Endothelial cell of umbilical vein (primary cell): Measurements from ENCODE around the gene CD84. TPM values are rescaled to one million over a fixed set of nuclear protein-coding genes. Genes with fewer than 3 reads are reported as not detected.
"Not testable (repeated sequence)": the region's sequence is repeated elsewhere in the genome, so short reads cannot be mapped to it uniquely, and the experiment has no call there.

ENCODE experiments used
- BruUV-seq: library from RNA; stranded (reverse); fragments of 400-500 nt; replicated peaks from 2 replicates; lab custom pipeline; 2021; lab: Mats Ljungman, UMichigan
- CTCF ChIA-PET: fragments of 300-600, 350-600 bp; sonication (Branson Sonifier 250); formaldehyde crosslinking; loops from one replicate; lab custom pipeline; 2021; ENCODE audit warnings: antibody characterized with exemption, inconsistent platforms; lab: Charles Lee
- POLR2A ChIA-PET: fragments of 300-600, 350-600 bp; sonication (Branson Sonifier 250); formaldehyde crosslinking; loops from one replicate; lab custom pipeline; 2021; ENCODE audit warnings: antibody characterized with exemption, inconsistent platforms; lab: Charles Lee
- DNase-seq: peaks from one replicate; pipeline ENCODE4 v3.0.0-alpha.2; 2011; ENCODE audit warnings: low read depth, low spot score
- FAIRE-seq: peaks from 2 replicates; lab custom pipeline; 2011; peaks lifted over from hg19 to GRCh38; lab: Jason Lieb, UNC
- H2AFZ ChIP-seq: 2 replicates; pipeline ENCODE4 v1.6.0; 2012; ENCODE audit warnings: low read depth, low read length, control low read depth, inconsistent platforms
- H3K27ac ChIP-seq: 2 replicates; pipeline ENCODE4 v1.5.1; 2011; ENCODE audit warnings: low read depth, mild to moderate bottlenecking, control low read depth, low read length, moderate library complexity; ENCODE audit not compliant: insufficient read depth
- H3K27me3 ChIP-seq, 2 experiments: 2 replicates each; pipeline versions ENCODE4 v1.6.0 to v1.6.1; 2011; ENCODE audit warnings: low read length in 2 of 2, mixed read lengths in 1 of 2; ENCODE audit not compliant: control insufficient read depth in 2 of 2, insufficient read depth in 2 of 2
- H3K36me3 ChIP-seq, 2 experiments: 2 replicates in 1 of 2; 3 replicates in 1 of 2; pipeline ENCODE4 v1.5.1; 2011; ENCODE audit warnings: low read length in 2 of 2, mild to moderate bottlenecking in 1 of 2, moderate library complexity in 1 of 2; ENCODE audit not compliant: control insufficient read depth in 2 of 2, insufficient read depth in 2 of 2; ENCODE audit errors: extremely low read depth in 1 of 2
- H3K4me1 ChIP-seq: 3 replicates; pipeline ENCODE4 v1.5.1; 2011; ENCODE audit warnings: mild to moderate bottlenecking, low read length; ENCODE audit not compliant: control insufficient read depth, insufficient read depth; ENCODE audit errors: extremely low read depth
- H3K4me2 ChIP-seq: 2 replicates; pipeline ENCODE4 v1.6.1; 2011; ENCODE audit warnings: low read length, control low read depth, mixed read lengths; ENCODE audit not compliant: insufficient read depth
- H3K4me3 ChIP-seq, 3 experiments: fragments of 200-600 bp in 1 of 3; sonication (generic), shearing (Covaris generic) in 1 of 3; replicated peaks in 1 of 3; 2 replicates each; pipeline ENCODE4 v1.5.1; 2011 to 2016; ENCODE audit warnings: control low read depth in 3 of 3, low read length in 3 of 3, mild to moderate bottlenecking in 2 of 3, inconsistent platforms in 1 of 3, low read depth in 1 of 3, moderate library complexity in 1 of 3; ENCODE audit not compliant: insufficient read depth in 1 of 3
- H3K79me2 ChIP-seq: 2 replicates; pipeline ENCODE4 v1.6.0; 2012; ENCODE audit warnings: low read length, inconsistent platforms; ENCODE audit not compliant: control insufficient read depth, insufficient read depth
- H3K9ac ChIP-seq: replicated peaks from 2 replicates; pipeline ENCODE3; 2011; ENCODE audit warnings: low read length, control low read depth; ENCODE audit not compliant: insufficient read depth; ENCODE audit errors: extremely low read depth
- H3K9me1 ChIP-seq: replicated peaks from 3 replicates; pipeline ENCODE4 v1.6.0; 2011; ENCODE audit warnings: mild to moderate bottlenecking, low read length; ENCODE audit not compliant: control insufficient read depth, insufficient read depth; ENCODE audit errors: extremely low read depth
- H3K9me3 ChIP-seq: replicated peaks from 2 replicates; pipeline ENCODE4 v1.5.1; 2012; ENCODE audit warnings: low read length, inconsistent platforms; ENCODE audit not compliant: control insufficient read depth, insufficient read depth
- H4K20me1 ChIP-seq: replicated peaks from 2 replicates; pipeline ENCODE3; 2011; ENCODE audit warnings: mild to moderate bottlenecking, low read length; ENCODE audit not compliant: control insufficient read depth, insufficient read depth; ENCODE audit errors: extremely low read depth
- EZH2 ChIP-seq: IDR thresholded peaks from 2 replicates; pipeline ENCODE4 v1.6.1; 2012; ENCODE audit warnings: borderline replicate concordance, low read depth, mild to moderate bottlenecking, moderate library complexity, low read length, inconsistent platforms; ENCODE audit not compliant: severe bottlenecking
- FOS ChIP-seq: IDR thresholded peaks from 2 replicates; pipeline ENCODE4 v1.6.1; 2011; ENCODE audit warnings: mild to moderate bottlenecking, low read length, moderate library complexity, borderline replicate concordance; ENCODE audit not compliant: insufficient read depth
- GATA2 ChIP-seq: IDR thresholded peaks from 2 replicates; pipeline ENCODE4 v1.7.0; 2011; ENCODE audit warnings: low read depth, mild to moderate bottlenecking, moderate library complexity, mixed read lengths, low read length; ENCODE audit not compliant: insufficient read length, insufficient read depth
- JUN ChIP-seq: IDR thresholded peaks from 2 replicates; pipeline ENCODE4 v1.6.1; 2011; ENCODE audit warnings: borderline replicate concordance, low read depth; ENCODE audit not compliant: insufficient read length, insufficient read depth
- MAX ChIP-seq: IDR thresholded peaks from 2 replicates; pipeline ENCODE4 v1.6.1; 2011; ENCODE audit not compliant: insufficient read depth, insufficient read length
- MYC ChIP-seq: IDR thresholded peaks from one replicate; pipeline ENCODE4 v1.6.1; 2011; ENCODE audit warnings: mild to moderate bottlenecking, low read depth, low read length
- POLR2A ChIP-seq: IDR thresholded peaks from 2 replicates; pipeline ENCODE4 v1.6.1; 2012; ENCODE audit warnings: low read depth, mild to moderate bottlenecking, control low read depth, low read length
- POLR2AphosphoS5 ChIP-seq: IDR thresholded peaks from 2 replicates; pipeline ENCODE4 v1.6.1; 2012; ENCODE audit warnings: low read depth, mild to moderate bottlenecking, control low read depth, low read length, moderate library complexity; ENCODE audit not compliant: insufficient read depth
- dilution Hi-C: fragments of 300-500 bp; cut with MboI; formaldehyde crosslinking; loops from one replicate; pipeline ENCODE4 v1.15.0; 2019; ENCODE audit warnings: low sequenced_read_pairs; ENCODE audit not compliant: extremely low pct_ligation_motif_present
- intact Hi-C: fragments of 100-400 bp; cut with micrococcal nuclease; formaldehyde crosslinking; loops from one replicate; pipeline ENCODE4 v1.10.0; 2022
- polyA plus RNA-seq, 4 experiments: library from polyadenylated mRNA; depleted of rRNA in 3 of 4; stranded (reverse) in 3 of 4; unstranded in 1 of 4; fragments of >200 nt; gene quantifications; 2 replicates each; pipeline versions ENCODE4 v1.2.1 to v1.2.3, GENCODE V29; 2011 to 2012; ENCODE audit warnings: missing spikeins in 1 of 4
- total RNA-seq: library from RNA; stranded (reverse); gene quantifications from 2 replicates; pipeline ENCODE4 v1.2.3, GENCODE V29; 2021
- TF ChIP-seq, protein P1 (sequence below), 2 donors: IDR thresholded peaks; 1 replicate in 1 of 2; 2 replicates in 1 of 2; pipeline ENCODE4 v1.5.1; 2011; ENCODE audit warnings: low read length in 2 of 2, mild to moderate bottlenecking in 2 of 2, moderate library complexity in 2 of 2, control low read depth in 1 of 2, inconsistent platforms in 1 of 2, low read depth in 1 of 2; ENCODE audit not compliant: insufficient read depth in 1 of 2; ENCODE audit errors: extremely low read depth in 1 of 2

Gene CD84
- total and polyA plus RNA-seq, 2 donors (not counting 3 experiments of a cell fraction or from before 2014, with no cell fraction given) = not detected

- CTCF ChIA-PET = no interaction called here
- Histone ChIP-seq H3K9me1 (no peaks in the 10 kb centered on the region), H3K4me2 (no peak overlapping the region), H3K27ac (no peak overlapping the region), H2AFZ (no peak overlapping the region), H3K27me3 (no peaks in the 10 kb centered on the region), H3K79me2 (no peaks in the 10 kb centered on the region), H4K20me1 (no peaks in the 10 kb centered on the region), H3K9me3 (no peaks in the 10 kb centered on the region), H3K36me3 (no peaks in the 10 kb centered on the region), H3K9ac (no peak overlapping the region), H3K4me3 (no peak overlapping the region), H3K4me1 (no peaks in the 10 kb centered on the region)
- TF ChIP-seq EZH2 = no peak
- no peak for TF ChIP-seq FOS
- TF ChIP-seq MAX = no peak
- no peak for TF ChIP-seq MYC
- no peak for TF ChIP-seq GATA2
- TF ChIP-seq, protein P1, sequence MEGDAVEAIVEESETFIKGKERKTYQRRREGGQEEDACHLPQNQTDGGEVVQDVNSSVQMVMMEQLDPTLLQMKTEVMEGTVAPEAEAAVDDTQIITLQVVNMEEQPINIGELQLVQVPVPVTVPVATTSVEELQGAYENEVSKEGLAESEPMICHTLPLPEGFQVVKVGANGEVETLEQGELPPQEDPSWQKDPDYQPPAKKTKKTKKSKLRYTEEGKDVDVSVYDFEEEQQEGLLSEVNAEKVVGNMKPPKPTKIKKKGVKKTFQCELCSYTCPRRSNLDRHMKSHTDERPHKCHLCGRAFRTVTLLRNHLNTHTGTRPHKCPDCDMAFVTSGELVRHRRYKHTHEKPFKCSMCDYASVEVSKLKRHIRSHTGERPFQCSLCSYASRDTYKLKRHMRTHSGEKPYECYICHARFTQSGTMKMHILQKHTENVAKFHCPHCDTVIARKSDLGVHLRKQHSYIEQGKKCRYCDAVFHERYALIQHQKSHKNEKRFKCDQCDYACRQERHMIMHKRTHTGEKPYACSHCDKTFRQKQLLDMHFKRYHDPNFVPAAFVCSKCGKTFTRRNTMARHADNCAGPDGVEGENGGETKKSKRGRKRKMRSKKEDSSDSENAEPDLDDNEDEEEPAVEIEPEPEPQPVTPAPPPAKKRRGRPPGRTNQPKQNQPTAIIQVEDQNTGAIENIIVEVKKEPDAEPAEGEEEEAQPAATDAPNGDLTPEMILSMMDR (IDR thresholded peaks at IDR 0.05; ENCODE audit: extremely low read depth in 1 of 2, insufficient read depth in 1 of 2, low read depth in 1 of 2, low read length in 2 of 2) = no peak
- no peak for TF ChIP-seq POLR2A
- no peak for TF ChIP-seq POLR2AphosphoS5
- no peak for TF ChIP-seq JUN
- no TSS peak for BruUV-seq
- intact Hi-C loops (no loop called here), dilution Hi-C loops (no loop called here)
- DNase-seq (no peak), FAIRE-seq (no peak)
- POLR2A ChIA-PET = no interaction called here
Observed at GRCh38 chr1:160534823-160535605, 44.3 kb downstream of the CD84 start.

DNA sequence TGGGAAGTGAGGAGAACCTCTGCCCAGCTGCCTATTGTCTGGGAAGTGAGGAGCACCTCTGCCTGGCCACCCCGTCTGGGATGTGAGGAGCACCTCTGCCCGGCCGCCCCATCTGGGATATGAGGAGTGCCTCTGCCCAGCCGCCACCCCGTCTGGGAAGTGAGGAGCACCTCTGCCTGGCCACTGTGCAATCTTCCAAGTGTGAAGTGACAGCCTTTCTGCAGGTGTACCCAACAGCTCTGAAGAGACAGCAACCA is 46.8 kb downstream of the CD84 start:
- H2AFZ ChIP-seq, CTCF ChIA-PET, FAIRE-seq, H3K9ac ChIP-seq, H3K79me2 ChIP-seq, dilution Hi-C loops, BruUV-seq, H3K9me1 ChIP-seq, H3K4me3 ChIP-seq, H3K27ac ChIP-seq, H3K4me2 ChIP-seq, DNase-seq, H3K27me3 ChIP-seq, POLR2A ChIA-PET, H3K9me3 ChIP-seq, H3K36me3 ChIP-seq, H4K20me1 ChIP-seq, H3K4me1 ChIP-seq, intact Hi-C loops: not testable (repeated sequence)
